NCI-H2107 treated with DMSO at 0.1 percent for 48 hours (cell line): ENCODE measurements around the gene BAZ1B.
"Not testable (repeated sequence)": the region's sequence is repeated elsewhere in the genome, so short reads cannot be mapped to it uniquely, and the experiment has no call there.

Source experiments
- DNase-seq: peaks from one replicate; lab custom pipeline; 2025; ENCODE audit not compliant: unreplicated experiment; lab: John Stamatoyannopoulos, UW

The BAZ1B gene

DNA sequence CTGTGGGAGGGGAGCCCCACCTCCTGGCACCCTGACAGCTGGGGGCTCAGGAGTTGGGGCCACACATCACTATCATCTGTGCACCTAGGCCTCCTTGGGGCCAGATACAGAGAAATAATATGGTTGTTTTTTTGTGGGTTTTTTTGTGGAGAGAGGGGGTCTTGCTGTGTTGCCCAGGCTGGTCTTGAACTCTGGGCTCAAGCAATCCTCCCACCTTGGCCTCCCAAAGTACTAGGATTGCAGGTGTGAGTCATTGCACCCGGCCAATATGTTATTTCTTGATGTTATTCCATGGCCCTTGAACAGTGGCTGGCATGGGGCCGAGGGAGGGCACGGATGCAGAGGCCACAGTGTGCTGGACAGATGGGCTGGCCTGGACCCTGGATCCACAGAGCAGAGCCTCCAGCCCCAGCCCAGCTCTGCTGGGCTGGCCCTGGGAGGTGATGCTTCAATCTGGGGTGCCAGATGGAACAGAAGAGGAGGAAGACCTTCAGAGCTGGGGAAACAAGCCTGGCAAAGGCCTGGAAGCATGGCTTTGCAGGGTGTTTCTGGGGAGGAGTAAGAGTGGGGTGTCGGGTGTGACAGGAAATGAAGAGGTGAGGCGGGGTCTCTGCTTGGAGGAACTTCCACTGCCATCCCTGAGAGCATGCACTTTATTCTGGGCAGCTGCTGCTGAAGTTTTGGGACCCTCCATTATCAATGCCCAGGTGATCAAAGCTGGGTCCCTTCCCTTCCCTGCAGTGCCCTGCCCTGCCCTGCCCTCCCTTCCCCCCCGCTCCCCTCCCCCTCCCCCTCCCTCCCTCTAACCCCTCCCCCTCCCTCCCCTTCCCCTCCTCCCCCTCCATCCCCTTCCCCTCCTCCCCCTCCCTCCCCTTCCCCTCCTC lies 92.2 kb downstream of the BAZ1B start:
- no peak for DNase-seq

DNA sequence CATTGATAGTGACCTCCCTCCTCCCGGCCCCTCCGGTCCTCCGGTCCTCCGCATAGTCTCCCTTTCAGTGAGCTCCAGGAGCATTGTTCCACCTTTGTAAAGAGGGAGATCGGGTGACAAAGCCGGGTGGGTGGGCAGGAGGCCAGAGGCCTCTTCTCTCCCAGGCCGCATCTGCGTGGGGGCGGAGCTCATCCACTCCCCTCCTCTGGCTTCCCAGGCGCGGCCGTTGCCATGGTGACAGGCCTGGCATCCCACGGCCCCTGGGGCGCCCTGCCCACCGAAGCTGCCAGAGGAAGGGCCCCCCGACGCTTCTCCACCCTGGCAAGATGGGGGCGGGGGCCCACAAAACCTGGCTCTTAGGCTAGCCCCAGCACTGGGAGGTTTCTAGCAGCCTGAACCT lies 92.9 kb downstream of the BAZ1B start:
- DNase-seq, result peak; percentile 88

DNA sequence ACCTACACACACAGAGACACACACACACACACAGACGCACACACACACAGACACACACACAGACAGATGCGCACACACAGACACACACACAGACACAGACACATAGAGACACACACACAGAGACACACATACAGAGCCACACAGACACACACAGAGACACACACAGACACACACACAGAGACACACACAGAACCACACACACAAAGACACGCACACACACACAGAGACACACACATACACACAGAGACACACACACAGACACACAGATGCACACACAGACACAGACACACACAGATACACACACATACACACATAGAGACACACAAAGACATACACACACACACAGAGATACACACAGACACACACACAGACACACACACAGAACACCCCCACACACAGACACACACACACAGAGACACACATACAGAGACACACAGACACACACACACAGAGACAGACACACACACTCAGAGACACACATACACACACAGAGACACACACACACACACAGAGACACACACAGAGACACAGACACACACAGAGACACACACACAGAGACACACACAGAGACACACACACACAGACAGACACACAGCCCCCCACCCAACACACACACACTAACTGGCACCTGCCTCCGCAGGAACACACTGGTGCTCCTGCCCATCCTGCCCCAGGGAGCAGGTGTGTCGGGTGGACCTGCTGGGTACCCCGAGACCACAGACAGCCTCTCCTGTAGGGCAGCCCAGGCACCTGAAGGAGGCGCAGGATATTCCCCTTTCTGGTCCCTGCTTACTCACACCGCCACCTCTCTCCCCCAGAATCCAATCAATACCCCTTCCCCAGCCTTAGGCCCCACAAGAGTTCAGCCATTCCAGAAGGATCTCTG lies 93.9 kb downstream of the BAZ1B start:
- peak; percentile 39 for DNase-seq

DNA sequence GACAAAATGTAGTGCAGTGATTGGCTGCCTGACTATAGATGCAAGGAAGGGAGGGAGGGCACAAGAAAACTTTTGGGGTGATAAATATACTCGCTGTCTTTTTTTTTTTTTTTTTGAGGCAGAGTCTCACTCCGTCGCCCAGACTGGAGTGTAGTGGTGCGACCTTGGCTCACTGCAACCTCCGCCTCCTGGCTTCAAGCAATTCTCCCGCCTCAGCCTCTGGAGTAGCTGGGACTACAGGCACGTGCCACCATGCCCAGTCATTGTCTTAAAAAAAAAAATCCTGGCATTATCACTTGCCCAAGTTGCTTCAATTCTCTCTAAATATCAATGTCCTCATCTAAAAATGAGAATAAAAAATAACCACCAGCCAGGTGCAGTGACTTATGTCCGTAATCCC lies 96.1 kb downstream of the BAZ1B start:
- no peak for DNase-seq

DNA sequence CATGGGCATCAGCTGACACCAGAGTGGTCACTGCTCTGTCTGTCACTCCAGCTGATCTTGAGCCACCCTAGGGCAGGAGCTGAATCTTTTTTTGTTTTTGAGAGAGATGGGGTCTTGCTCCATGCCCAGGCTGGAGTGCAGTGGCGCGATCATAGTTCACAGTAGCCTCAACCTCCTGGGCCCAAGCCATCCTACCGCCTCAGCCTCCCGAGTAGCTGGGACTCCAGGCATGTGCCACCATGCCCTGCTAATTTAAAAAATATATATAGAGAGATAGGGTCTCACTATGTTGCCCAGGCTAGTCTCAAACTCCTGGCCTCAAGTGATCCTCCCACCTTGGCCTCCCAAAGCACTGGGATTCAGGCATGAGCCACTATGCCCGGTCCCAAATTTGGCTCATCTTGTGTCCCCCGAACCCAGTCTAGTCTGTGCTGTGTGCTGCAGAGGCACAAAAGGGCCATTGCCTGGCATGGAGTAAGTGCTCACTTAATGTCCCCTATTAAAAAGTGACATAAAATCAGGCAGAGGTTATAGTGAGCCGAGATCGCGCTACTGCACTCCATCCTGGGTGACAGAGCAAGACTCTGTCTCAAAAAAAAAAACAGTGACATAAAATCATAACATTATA lies 96.6 kb downstream of the BAZ1B start:
- no peak for DNase-seq

DNA sequence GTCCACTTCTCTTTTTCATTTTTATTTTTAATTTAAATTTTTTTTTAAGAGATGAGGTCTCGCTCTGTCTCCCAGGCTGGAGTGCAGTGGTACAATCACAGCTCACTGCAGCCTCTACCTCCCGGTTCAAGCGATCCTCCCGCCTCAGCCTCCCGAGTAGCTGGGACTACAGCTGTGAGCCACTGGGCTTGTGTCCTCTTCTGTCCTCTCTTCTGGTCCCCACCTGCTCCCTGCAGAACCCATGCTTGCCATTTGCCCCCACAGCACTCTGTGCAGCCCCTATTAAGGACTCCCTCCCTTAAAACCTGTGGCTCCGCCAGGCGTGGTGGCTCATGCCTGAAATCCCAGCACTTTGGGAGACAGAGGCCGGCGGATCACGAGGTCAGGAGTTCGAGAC lies 97.6 kb downstream of the BAZ1B start:
- no peak for DNase-seq

DNA sequence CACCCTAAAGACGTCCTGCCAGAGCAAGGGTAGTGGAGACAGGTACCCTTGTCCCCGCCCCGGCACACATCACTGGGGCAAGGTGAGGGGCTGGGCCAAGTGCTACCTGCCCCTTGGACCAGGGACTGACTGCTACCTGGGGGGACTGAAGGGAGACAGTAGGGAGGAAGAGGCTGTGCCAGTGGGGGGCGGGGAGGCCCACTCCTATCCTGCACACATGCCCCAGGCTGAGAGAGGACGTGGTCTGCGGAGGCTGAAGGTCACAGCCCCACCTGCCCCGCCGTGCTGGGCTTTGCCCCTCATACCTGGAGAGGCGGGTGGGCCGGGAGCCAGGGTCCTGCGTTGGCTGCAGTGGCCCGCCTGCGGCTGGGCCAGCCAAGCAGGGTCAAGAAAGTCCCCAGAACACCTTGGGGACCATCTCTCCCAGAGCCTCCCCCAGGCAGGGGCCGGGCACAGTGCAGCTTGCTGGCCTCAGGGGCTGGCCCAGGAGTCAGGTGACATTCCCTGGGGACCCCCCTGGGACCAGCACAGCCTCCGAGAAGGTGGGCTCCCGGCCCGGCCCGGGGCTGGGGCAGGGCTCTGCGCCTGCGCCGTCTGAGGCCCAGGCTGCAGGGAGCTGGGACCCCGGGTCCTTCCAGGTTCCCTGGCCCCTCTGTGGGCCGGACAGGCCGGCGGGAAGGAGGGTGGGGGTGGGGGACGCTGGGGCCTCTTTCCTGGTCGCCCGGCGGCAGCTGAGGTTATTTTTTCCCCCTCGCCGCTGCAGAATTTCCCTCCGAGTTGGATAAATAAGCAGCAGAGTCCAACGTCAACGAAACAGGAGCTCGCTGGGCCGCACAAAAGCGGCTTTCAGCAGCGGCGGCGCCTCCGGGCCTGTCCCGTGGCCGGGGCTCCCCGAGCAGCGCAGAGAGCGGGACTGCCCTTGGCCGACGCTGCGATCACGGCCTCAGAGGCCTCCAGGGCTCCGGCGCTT lies 98.3 kb downstream of the BAZ1B start:
- DNase-seq, result no peak

DNA sequence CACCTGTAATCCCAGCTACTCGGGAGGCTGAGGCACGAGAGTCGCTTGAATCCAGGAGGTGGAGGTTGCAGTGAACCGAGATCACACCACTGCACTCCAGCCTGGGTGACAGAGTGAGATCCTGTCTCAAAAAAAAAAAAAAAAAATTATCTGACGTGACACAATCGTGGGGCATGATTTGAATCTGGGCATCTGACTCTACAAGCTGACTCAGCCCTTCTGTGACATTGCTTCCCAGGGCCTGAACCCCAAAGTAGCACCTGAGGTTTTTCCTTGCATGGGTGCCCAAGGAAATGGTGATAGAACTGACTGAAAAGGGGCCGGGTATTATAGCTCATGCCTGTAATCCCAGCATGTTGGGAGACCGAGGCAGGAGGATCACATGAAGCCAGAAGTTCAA lies 101.5 kb downstream of the BAZ1B start:
- not testable (repeated sequence) for DNase-seq

DNA sequence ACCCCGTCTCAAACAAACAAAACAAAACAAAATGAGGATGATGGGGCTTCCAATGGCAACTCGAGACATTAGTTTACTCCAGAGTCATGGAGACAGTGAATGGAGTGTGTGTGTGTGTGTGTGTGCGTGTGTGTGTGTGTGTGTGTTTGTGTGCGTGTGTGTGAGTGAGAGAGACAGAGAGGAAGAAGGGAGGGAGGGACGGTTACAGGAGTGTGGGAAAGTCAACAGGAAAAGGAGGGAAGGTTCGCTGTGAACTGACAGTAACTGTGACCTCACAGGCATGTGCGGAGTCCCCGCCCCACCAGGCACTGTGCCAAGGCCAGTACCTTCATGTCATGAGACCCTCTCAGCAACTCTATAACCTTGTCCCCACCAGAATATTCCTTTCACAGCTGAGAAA lies 102.1 kb downstream of the BAZ1B start:
- DNase-seq, result not testable (repeated sequence)

DNA sequence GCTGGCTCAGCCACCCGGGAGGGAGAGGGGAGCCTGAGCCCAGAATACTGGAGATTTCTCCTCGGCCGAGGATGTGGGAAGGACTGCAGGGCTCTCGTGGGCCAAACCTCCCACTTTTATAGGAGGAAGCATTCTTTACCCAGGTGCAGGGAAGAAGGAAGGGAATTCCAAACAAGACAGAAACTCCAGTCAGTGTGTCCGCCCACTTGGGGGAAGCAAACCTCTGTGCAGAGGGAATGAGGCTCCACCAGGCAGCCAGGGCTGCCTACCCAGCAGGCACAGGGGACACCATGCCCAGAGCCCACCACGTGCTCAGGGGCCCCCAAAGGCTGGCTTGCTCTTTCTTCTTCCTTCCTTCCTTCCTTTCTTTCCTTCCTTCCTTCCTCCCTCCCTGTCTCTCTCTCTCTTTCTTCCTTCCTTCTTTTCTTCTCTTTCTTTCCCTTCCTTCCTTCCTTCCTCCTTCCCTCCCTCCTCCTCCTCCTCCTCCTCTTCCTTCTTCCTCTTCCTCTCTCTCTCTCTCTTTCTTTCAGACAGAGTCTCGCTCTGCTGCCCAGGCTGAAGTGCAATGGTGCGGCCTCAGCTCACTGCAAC lies 103.9 kb downstream of the BAZ1B start:
- no peak for DNase-seq

DNA sequence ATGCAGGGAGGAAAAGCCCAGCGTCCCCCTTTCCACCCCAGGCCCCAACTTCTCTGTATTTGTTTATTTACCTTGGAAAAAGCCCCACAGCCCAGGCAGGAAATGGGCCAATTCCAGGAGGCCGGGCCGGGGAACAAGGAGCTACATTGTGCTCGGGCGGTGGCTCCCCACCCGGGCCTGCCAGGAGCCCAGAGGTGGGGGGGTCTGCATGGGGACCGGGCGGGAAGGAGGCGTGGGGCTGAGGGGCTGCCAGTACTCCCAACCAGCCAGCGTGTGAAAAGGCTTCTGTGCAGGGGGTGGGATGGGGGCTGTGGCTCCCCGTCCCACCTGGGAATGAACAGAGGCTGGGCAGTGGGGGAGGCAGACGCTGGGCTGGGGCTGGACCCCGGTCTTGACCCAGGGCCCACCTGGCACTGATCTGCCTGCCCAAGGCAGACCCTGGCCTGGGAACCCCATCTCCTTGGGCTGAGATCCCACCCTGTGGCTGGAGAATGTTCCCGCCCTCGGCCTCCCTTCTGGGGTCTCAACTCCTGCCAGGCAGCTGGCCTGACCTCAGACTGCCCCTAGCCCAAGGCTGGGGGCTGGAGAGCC lies 111.5 kb downstream of the BAZ1B start:
- not testable (repeated sequence) for DNase-seq

DNA sequence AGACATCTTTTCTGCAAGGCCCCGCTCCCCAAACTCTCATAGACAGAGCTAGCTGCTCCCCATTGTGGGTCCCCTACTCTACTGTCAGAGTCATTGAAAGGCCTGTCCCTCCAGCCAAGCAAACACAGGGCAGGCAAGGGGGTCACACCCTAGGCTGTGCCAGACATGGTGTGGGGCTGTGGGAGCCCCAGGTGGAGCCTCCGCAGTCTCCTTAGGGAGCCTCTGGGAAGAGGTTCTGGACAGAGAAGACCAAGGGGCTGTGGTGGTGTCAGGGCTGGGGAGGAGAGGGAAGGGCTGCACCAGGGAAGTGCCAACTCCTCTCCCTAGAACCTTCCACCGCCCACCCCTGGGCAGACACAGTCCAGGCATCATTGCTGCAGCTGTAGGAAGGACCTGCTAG lies 117.2 kb downstream of the BAZ1B start:
- DNase-seq, result not testable (repeated sequence)

DNA sequence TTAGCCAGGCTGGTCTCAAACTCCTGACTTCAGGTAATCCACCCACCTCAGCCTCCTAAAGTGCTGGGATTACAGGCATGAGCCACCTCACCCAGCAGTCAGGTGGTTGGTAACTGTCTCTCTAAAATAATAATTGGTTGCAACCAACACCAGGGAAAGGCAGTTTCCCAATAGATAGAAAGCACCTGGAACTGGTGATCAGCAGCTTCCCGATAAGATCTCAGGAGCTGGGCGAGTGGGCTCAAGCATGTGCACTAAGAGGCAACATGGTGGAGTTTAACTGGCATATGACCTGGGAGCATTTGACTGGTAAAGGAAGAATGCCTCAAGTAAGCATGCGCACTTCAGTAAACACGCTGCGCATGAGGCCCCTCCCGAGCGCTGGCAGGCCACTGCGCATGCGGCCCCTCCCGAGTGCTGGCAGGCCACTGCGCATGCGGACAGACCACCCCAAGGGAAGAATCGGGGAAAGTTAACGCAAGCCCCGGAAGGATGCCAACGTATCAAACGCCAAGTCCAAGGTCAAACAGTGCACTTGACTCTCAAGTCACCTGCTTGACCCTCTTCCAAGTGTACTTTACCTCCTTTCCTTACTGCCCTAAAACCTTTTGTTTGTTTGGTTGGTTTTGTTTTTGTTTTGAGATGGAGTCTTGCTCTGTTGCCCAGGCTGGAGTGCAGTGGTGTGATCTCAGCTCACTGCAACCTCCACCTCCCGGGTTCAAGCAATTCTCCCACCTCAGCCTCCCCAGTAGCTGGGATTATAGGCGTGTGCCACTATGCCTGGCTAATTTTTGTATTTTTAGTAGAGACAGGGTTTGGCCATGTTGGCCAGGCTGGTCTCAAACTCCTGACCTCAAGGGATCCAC lies 122.7 kb downstream of the BAZ1B start:
- DNase-seq, result not testable (repeated sequence)

DNA sequence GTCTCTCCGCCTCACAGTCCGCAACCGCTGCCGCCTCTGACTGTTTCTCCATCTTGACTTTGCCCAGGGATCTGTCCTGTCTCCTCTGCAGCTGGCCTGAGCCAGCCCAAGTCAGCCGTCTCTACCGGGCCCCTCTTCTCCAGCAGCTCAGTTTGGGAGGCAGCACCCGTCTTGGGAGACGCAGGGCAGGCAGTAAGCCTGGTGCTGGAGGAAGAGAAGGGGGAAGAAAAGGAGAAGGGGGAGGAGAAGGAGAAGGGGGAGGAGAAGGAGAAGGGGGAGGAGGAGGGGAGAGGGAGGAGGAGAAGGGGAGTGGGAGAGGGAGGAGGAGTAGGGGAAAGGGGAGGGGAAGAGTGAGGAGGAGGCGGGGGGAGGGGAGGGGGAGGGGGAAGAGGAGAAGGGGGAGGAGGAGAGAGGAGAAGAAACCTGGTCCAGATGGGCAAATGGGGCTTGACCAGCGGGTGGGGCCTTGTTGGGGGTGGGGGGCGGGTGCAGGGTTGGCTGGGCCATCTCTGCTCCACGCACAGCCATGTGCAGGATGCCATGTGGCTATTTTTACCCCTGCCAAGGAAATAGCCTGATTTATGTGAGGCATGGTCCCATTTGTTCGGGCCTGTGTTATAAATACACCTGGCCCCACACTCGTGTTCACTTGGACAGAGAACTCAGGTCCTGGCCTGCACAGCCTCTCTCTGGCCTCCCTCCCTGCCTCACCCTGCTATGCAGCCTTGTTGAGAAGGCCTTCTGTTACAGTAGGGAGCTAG lies 124.4 kb downstream of the BAZ1B start:
- DNase-seq, result no peak

DNA sequence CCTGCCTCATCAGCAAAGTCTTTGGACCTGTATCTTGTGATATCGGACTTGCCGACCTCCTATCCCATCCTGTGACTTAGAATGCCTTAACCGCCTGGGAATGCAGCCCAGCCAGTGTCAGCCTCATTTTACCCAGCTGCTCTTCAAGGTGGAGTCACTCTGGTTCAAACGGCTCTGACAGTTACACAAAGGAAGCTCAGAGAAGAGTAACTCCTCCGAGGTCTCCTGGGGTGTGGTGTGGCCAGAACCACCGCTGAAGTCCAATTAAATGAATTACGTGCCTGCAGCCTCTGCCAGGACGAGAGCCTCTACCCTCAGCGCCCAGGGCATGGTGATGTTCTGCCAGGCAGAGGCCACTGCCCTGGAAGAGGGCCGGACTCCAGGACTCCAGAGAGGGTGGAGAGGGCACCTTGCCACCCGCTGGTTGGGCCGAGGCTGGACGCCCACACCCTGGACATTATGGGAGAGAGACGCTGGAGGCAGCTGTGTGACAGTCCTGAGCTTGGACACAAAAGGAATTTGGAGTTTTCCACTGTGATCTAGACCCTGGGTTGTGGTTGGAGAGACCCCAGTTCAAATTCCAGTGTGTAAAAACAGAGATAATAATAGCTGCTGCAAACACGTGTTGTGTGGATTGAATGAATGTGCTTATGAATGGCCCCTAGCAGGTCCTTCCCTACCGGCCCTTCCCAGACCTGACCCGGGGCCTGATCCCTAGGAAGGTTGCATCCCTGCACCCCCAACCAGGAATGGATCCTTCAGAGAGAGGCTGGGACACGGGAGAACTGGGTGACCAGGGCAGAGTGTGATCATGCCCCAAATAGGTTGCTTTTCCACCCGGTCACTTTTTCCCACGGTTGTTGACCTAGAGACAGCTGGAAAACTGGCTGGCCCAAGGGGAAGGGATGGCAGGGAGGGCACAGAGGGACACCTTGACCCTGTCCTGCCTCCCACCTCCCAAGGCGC lies 126.3 kb downstream of the BAZ1B start:
- no peak for DNase-seq

DNA sequence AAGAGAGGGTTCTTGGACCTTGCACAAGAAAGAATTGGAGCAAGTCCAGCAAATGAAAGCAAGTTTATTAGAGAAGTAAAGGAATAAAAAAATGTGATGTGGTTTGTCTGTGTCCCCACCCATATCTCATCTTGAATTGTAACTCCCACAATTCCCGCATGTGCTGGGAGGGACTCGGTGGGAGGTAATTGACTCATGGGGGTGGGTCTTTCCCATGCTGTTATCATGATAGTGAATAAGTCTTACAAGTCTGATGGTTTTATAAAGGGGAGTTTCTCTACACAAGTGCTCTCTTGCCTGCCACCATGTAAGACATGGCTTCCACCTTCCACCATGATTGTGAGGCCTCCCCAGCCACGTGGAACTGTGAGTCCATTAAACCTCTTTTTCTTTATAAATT lies 127.7 kb downstream of the BAZ1B start:
- DNase-seq, result no peak

DNA sequence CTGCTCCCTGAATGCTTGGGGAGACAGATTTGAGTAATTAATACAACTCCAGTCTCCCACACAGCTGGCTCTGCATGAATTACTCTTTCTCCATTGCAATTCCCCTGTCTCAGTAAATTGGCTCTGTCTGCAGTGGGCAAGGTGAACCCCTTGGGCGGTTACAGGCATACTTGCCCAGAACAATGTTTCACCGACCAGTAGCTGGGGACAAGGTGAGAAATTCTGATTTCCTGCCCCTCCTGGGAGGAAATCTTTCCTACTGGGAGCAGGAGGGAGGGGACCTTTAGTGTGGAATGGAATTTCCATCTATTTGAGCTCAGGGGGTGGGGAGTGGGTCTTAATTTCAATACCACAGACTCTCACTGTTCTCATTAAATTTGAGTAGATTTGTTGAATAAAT lies 130.7 kb downstream of the BAZ1B start:
- DNase-seq, result no peak
